ENCODE measurements around the gene CASZ1. TPM values are rescaled to one million over a fixed set of nuclear protein-coding genes. Genes with fewer than 3 reads are reported as not detected.

The CASZ1 gene
- total RNA-seq, 1 experiment from 2014 or later, result 3.9 TPM

DNA sequence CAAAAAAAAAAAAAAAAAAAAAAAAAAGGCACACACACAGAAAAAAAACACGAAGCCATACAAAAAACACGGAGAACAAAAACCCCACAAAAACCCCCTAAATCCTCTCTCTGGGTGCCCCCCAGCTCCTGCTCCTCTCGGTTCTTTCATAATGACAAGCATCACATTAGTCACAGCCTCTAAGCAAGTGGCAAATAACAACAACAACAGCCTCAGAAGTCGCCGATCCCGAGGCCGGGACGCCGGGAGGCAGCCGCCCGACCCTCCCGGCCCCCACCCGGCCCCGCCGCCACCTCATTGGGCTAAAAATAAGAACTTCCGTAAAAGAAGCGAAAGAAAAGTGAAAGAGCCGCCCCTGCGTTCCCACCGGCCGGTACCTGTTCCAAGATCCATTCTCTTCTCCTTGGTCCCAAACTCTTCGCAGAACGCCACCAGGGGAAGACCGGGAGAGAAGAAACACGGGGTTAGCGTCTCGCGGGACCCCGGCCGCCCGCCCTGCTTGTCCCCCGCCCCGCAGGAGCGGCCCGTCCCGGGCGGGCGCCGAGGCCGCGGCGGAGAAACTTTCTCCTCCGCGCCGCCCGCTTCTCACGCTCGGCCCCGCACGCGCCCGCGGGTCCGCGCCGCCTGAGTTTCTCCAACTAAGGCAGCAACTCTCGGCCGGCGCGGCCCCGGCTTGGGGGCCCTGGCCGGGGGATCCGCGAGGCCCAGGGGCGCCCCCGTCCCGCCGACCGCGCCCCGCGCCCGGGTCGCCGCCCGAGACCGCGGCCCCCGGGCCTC, 102.8 kb downstream of the CASZ1 start:
- no peak overlapping the region for H3K9ac ChIP-seq (ENCODE audit: extremely low read depth, insufficient read length, low read length)
- H2BK12ac ChIP-seq (ENCODE audit: insufficient read length, low read depth, low read length), result no peak overlapping the region
- no peak overlapping the region for H3K27ac ChIP-seq (ENCODE audit: insufficient read length, low read depth, low read length)
- H4K8ac ChIP-seq (replicated peaks; ENCODE audit: insufficient read length, low read depth, low read length), result no peak overlapping the region
- H3K27me3 ChIP-seq (ENCODE audit: insufficient read depth, low read length), result no peaks in the 10 kb centered on the region
- no peak overlapping the region for H4K91ac ChIP-seq (ENCODE audit: insufficient read length, low read depth, low read length)
- no peak overlapping the region for H3K4ac ChIP-seq (ENCODE audit: low read depth, low read length)
- no peaks in the 10 kb centered on the region for H3K4me1 ChIP-seq (ENCODE audit: insufficient read depth, low read length)
- no peak overlapping the region for H2BK15ac ChIP-seq (ENCODE audit: low read depth, low read length)
- H3K79me2 ChIP-seq (ENCODE audit: insufficient read depth, low read length), result no peaks in the 10 kb centered on the region
- no peak overlapping the region for H3T11ph ChIP-seq (ENCODE audit: low read length)
- no peak for DNase-seq
- H3K23ac ChIP-seq (ENCODE audit: insufficient read length, low read depth, low read length), result no peak overlapping the region
- no peak overlapping the region for H3K56ac ChIP-seq (ENCODE audit: insufficient read length, low read depth, low read length)
- H3K23me2 ChIP-seq (ENCODE audit: insufficient read length, low read depth, low read length, poor library complexity, severe bottlenecking), result peaks cover 2% of the 10 kb centered on the region
- peak overlapping the region; percentile 43 for H3K4me2 ChIP-seq (ENCODE audit: insufficient read depth, insufficient read length, low read length)
- H4K5ac ChIP-seq (ENCODE audit: insufficient read length, low read depth, low read length), result no peak overlapping the region
- no peak overlapping the region for H2AFZ ChIP-seq (ENCODE audit: low read length)
- H2BK20ac ChIP-seq (ENCODE audit: low read depth, low read length, poor library complexity, severe bottlenecking), result no peak overlapping the region
- no peaks in the 10 kb centered on the region for H3K9me3 Mint-ChIP-seq
- peak overlapping the region; percentile 73 to 88 for H3K4me3 Mint-ChIP-seq
- WGBS (ENCODE audit: extremely low coverage, insufficient read length, low lambda C conversion rate), result no CpG with 5 or more reads among the region's 79 CpGs
- no peak overlapping the region for H2BK5ac ChIP-seq (ENCODE audit: insufficient read length, low read length)
- H2BK120ac ChIP-seq (ENCODE audit: low read depth, low read length, poor library complexity, severe bottlenecking), result no peak overlapping the region
- H3K36me3 Mint-ChIP-seq (ENCODE audit: insufficient read depth in 1 of 3, low read depth in 3 of 3), result no peaks in the 10 kb centered on the region
- TF ChIP-seq, protein P1, sequence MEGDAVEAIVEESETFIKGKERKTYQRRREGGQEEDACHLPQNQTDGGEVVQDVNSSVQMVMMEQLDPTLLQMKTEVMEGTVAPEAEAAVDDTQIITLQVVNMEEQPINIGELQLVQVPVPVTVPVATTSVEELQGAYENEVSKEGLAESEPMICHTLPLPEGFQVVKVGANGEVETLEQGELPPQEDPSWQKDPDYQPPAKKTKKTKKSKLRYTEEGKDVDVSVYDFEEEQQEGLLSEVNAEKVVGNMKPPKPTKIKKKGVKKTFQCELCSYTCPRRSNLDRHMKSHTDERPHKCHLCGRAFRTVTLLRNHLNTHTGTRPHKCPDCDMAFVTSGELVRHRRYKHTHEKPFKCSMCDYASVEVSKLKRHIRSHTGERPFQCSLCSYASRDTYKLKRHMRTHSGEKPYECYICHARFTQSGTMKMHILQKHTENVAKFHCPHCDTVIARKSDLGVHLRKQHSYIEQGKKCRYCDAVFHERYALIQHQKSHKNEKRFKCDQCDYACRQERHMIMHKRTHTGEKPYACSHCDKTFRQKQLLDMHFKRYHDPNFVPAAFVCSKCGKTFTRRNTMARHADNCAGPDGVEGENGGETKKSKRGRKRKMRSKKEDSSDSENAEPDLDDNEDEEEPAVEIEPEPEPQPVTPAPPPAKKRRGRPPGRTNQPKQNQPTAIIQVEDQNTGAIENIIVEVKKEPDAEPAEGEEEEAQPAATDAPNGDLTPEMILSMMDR (conservative IDR thresholded peaks at IDR 0.05), result no peak
- H3K14ac ChIP-seq (ENCODE audit: insufficient read depth, low read length), result no peak overlapping the region
- H3K27me3 Mint-ChIP-seq (ENCODE audit: low read depth), result peaks cover 33% of the 10 kb centered on the region
- peaks cover 13 to 24% of the 10 kb centered on the region in 2 experiments for H3K4me1 Mint-ChIP-seq
- no peaks in the 10 kb centered on the region for H3K9me3 ChIP-seq (ENCODE audit: control insufficient read depth, low read depth, low read length)
- H4K20me1 ChIP-seq (ENCODE audit: control insufficient read depth, insufficient read depth, insufficient read length), result no peaks in the 10 kb centered on the region
- no peak overlapping the region for H2AK5ac ChIP-seq (ENCODE audit: insufficient read length, low read length)
- no peak overlapping the region for H3K18ac ChIP-seq (ENCODE audit: insufficient read length, low read depth, low read length)
- no peaks in the 10 kb centered on the region for H3K79me1 ChIP-seq (ENCODE audit: insufficient read depth, low read depth, low read length, poor library complexity, severe bottlenecking)
- no peak overlapping the region for H3K27ac Mint-ChIP-seq

Measured in H9 (cell line).